Adrenal gland (tissue), 5 donors: ENCODE measurements around the gene LYG1.

ENCODE experiments used
- POLR2A ChIP-seq, 2 donors: fragments of 450-650 bp; IDR thresholded peaks; one replicate each; pipeline ENCODE4 v1.6.1; 2017; ENCODE audit warnings: antibody characterized with exemption in 2 of 2, mild to moderate bottlenecking in 2 of 2, moderate library complexity in 1 of 2
- TF ChIP-seq, protein P1 (sequence below), 6 experiments: fragments of 450-650 bp in 4 of 6; fragments of 200-600 bp in 2 of 6; sonication (generic) in 1 of 6; IDR thresholded peaks; 1 replicate in 5 of 6; 2 replicates in 1 of 6; pipeline versions ENCODE4 v1.5.1 to v1.8.0; 2016 to 2021; ENCODE audit warnings: antibody characterized with exemption in 6 of 6, mild to moderate bottlenecking in 2 of 6, moderate library complexity in 1 of 6
- donor health status: DM: no; HTN: no; CAD: no.

DNA sequence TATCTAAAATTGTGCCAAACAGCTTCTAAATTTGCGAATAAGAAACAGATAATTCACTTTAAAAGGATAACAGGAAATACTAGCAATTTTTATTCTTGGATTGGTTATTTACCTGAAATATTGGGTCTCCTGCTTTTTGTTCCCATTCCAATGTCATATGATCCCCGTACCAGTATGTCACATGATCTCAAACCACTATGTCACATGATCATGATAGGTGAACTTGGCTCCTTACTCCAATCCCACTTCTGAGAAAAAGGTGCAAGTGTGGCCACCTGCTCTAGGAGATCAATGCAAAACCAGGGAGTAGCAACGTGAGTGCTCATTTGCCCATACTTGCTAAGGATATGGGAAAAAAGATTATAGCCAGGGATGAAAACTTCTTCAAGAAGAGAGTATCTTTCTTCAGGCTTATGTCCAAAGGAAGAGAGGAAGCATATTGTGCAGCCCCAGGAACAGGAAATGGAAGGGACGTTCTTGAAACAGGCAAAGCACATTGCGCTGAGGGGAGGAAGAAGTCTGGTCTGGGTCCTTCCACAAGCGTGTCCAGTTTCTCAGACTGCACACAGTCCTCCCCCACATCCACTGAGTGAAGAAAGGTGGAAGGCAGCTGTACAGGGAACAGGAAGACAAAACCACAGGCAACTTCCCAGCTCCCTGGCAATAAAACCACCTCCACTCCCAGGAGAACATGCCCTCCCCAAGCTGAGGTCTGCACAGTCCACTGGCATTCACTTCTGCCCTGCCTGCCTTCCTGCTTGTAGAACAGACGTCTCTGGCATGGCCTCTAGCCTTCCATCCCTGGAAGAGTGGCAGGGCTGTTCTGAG is 45.3 kb downstream of the LYG1 start, which contains the start of gene LYG2:
- TF ChIP-seq, protein P1, sequence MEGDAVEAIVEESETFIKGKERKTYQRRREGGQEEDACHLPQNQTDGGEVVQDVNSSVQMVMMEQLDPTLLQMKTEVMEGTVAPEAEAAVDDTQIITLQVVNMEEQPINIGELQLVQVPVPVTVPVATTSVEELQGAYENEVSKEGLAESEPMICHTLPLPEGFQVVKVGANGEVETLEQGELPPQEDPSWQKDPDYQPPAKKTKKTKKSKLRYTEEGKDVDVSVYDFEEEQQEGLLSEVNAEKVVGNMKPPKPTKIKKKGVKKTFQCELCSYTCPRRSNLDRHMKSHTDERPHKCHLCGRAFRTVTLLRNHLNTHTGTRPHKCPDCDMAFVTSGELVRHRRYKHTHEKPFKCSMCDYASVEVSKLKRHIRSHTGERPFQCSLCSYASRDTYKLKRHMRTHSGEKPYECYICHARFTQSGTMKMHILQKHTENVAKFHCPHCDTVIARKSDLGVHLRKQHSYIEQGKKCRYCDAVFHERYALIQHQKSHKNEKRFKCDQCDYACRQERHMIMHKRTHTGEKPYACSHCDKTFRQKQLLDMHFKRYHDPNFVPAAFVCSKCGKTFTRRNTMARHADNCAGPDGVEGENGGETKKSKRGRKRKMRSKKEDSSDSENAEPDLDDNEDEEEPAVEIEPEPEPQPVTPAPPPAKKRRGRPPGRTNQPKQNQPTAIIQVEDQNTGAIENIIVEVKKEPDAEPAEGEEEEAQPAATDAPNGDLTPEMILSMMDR (IDR thresholded peaks at IDR 0.05), result no peak
- TF ChIP-seq POLR2A (IDR thresholded peaks at IDR 0.05), result no peak
